Endothelial cell of hepatic sinusoid (primary cell): ENCODE data around the gene GNAT1.

Source experiments
- in situ Hi-C: cut with HindIII; loops from 2 replicates; pipeline ENCODE4 v1.10.0; 2017; ENCODE audit warnings: low sequenced_read_pairs

GNAT1 gene

GRCh38 chr3:50162034-50162883, 29.2 kb upstream of the GNAT1 start:
- in situ Hi-C loops = no loop called here

DNA sequence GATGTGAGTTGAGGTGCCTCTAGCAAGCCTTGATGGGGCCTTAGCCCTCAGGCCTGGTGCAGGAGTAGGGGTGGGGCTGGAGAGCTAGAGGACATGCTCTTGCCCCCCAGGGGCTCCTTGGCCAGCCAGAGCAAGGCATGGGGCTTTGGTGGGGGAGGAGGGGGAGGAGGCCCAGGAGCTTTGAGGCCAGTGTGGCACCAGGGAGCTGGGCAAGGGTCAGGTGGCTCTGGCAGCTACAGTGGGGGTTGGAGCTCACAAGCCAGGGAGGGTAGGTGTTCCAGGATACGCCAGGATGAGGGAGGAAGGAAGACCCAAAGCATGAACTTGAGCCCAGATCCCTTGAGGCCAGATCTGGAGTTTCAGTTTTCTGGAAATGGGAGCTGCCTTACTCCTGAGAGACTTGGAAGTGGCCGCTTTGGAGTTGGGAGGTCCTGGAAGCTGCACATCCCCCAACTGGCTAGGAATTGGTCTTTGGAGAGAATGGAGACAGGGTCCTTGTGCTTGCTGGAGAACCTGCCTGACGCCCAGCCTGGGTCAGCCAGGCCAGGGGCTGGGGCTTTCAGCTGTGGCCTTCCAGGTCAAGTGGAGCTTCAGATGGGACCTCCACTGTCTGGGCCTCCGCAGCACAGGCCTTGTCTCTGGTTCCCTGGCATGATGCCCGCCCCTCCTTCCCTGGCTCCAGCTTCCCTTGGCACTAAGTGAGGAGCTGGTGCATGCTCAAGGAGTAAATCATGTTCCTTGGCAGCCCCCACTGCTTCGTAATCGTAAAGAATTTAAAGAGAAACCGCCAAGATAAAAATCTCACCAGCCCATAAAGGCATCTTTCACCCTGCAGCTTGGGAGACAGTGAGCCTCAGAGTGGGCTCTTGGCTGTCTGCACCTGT, 27.6 kb upstream of the GNAT1 start:
- in situ Hi-C loops = no loop called here

- in situ Hi-C loops = no loop called here
Observed at GRCh38 chr3:50164481-50164880, 26.9 kb upstream of the GNAT1 start.

- in situ Hi-C loops = no loop called here
Observed at GRCh38 chr3:50164984-50165909, 26.2 kb upstream of the GNAT1 start.

DNA sequence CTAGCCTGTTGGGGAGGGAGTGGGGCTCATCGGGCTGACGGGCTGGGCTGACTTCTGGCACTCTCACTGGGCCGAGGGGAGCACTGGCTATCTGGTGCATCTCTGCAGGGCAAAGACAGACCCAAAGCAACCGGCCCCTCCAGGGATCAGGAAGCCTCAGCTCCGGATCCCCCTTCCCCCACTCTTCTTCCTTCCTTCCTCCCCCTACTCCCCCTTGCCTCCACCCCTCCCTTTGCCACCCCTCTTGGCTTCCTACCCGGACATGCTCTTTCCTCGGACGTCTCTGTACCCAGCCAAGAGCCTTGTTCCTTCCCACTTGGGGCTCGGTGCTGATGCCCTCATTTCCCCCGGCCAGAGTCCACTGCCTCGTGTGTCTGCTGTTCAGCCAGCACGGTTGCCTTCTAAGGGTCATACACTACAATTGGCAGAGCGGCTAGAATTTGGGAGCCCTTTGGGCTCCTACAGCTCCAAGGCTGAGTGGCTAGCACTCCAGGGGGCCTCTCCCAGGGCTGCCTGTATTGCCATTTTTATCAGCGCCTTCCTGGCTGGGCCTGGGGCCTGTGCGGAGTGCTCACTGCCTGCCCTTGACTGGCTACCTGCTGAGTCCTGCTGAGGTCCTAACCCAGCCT, 25.4 kb upstream of the GNAT1 start:
- in situ Hi-C loops = no loop called here

- in situ Hi-C loops = no loop called here
Observed at GRCh38 chr3:50166620-50167019, 24.8 kb upstream of the GNAT1 start.

GRCh38 chr3:50167069-50167840, 24.2 kb upstream of the GNAT1 start:
- in situ Hi-C loops = no loop called here

GRCh38 chr3:50167841-50168209, 23.6 kb upstream of the GNAT1 start:
- in situ Hi-C loops = no loop called here

DNA sequence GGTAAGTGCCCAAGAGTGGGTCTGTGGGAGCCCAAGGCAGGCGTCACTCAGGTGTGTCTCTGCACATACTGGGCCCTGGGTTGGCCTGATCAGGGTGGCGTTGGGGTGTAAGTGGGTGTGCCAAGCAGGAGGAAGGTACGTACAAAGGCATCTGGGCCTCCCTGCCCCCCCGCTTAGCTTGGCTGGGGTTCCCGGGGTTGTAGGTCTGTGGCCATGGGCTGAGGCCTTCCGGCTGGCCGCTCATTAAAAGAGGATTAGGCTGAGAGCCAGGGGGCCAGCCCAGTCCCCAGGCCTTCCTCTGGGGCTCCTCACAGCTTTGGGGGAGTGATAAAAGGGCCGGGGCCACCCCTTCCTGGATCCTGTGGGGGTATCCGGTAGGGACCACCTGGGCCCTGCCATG, 23.0 kb upstream of the GNAT1 start:
- in situ Hi-C loops = no loop called here

DNA sequence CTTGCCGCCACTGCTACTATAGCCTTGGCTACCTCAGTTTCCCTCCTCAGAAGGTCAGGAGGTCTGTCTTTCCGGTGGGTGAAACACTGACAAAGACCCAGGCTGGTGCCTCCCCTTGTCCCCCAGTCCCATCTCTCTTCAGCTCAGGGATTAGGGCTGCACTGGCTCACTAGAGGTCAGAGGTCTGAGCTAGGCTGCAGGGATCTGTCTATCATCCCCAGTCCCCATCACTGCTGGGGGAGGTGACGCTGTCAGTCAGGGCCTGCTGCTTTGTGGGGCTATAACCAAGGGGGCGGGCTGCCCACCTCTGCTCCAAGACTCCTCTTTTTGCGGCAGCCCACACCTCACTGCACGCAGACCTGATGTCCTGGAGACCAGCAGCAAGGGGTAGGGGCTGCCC, 22.6 kb upstream of the GNAT1 start:
- in situ Hi-C loops = no loop called here

GRCh38 chr3:50169232-50169832, 22.1 kb upstream of the GNAT1 start:
- in situ Hi-C loops = no loop called here

DNA sequence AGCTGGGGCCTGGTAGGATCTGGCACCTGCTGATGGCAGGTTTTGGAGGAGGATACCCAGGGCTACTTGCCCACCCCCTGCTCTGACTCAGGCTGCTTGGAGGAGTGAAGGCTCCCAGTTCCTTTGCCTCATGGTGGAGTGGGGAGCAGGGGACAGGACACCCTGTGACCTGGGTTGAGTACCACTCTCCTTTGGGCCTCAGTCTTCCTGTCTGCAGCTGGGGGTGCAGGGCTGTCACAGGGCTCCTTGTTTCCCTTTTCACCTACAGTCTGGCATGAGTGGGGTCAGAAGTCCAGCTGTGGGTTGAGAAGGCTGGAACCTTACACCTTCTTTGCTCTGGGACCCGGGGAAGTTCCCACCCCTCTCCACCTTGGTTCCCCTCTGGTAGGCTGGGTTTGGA, 21.6 kb upstream of the GNAT1 start:
- in situ Hi-C loops = loop anchor here (5.0 kb wide), 1 partner anchor 73 kb away; no protein-coding TSS in a partner anchor

DNA sequence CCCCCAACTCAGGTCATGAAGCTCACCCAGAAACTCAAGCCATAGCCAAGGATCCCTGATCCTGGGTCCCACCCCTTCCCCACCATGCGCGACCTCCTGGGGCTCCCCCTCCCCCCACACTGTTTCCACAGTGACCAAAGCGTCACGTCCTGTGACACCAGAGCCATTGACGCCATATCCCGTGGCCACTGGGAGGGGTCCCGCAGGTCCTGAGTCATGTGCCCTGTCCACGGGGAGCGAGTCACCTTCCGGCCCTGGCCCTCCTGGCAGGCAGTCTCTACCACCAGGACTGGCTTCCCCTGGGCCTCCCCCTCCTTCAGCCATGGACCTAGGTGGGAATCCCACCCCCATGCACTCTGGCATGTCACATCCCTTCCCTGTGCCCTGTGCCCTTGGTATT, 20.7 kb upstream of the GNAT1 start:
- in situ Hi-C loops = loop anchor here (5.0 kb wide), 1 partner anchor 73 kb away; no protein-coding TSS in a partner anchor

GRCh38 chr3:50171540-50172301, 19.7 kb upstream of the GNAT1 start:
- in situ Hi-C loops = loop anchor here (5.0 kb wide), 1 partner anchor 74 kb away; no protein-coding TSS in a partner anchor

- in situ Hi-C loops = loop anchor here (5.0 kb wide), 1 partner anchor 75 kb away; no protein-coding TSS in a partner anchor
Observed at GRCh38 chr3:50172626-50173220, 18.7 kb upstream of the GNAT1 start.

GRCh38 chr3:50173685-50174516, 17.5 kb upstream of the GNAT1 start:
- in situ Hi-C loops = loop anchor here (5.0 kb wide), 1 partner anchor 77 kb away; no protein-coding TSS in a partner anchor

- in situ Hi-C loops = loop anchor here (5.0 kb wide), 1 partner anchor 77 kb away; no protein-coding TSS in a partner anchor
Observed at GRCh38 chr3:50174517-50174895, 16.9 kb upstream of the GNAT1 start.
